Thyroid gland (tissue), 4 donors: ENCODE measurements around the gene NT5C. TPM values are rescaled to one million over a fixed set of nuclear protein-coding genes. Genes with fewer than 3 reads are reported as not detected.

Experiments used
- DNase-seq, 2 donors: peaks; one replicate each; pipeline ENCODE4 v3.0.0-alpha.2; 2019
- H3K27ac ChIP-seq, 3 donors: fragments of 200-600 bp; sonication (generic); 1 replicate in 2 of 3; 2 replicates in 1 of 3; pipeline ENCODE4 v1.5.1; 2016 to 2019; ENCODE audit warnings: mild to moderate bottlenecking in 1 of 3, moderate library complexity in 1 of 3
- H3K27me3 ChIP-seq: fragments of 200-600 bp; sonication (generic); one replicate; pipeline ENCODE4 v1.5.1; 2019
- H3K36me3 ChIP-seq, 2 donors: fragments of 200-600 bp; sonication (generic); one replicate each; pipeline ENCODE4 v1.5.1; 2016 to 2019
- H3K4me1 ChIP-seq, 2 donors: fragments of 200-600 bp; sonication (generic); one replicate each; pipeline ENCODE4 v1.5.1; 2017 to 2019
- H3K4me3 ChIP-seq, 3 donors: fragments of 200-600 bp; sonication (generic); replicated peaks in 1 of 3; 1 replicate in 2 of 3; 2 replicates in 1 of 3; pipeline ENCODE4 v1.5.1; 2016; ENCODE audit warnings: mild to moderate bottlenecking in 1 of 3
- H3K9me3 ChIP-seq: fragments of 200-600 bp; sonication (generic); one replicate; pipeline ENCODE4 v1.5.1; 2017
- CTCF ChIP-seq, 6 experiments: fragments of 200-600 bp in 3 of 6; fragments of 450-650 bp in 3 of 6; sonication (generic) in 3 of 6; IDR thresholded peaks; one replicate each; pipeline ENCODE4 v1.5.1; 2016 to 2019; ENCODE audit warnings: antibody characterized with exemption in 6 of 6, mild to moderate bottlenecking in 2 of 6, inconsistent platforms in 1 of 6, moderate library complexity in 1 of 6
- POLR2A ChIP-seq, 2 donors: fragments of 450-650 bp; IDR thresholded peaks; one replicate each; pipeline ENCODE4 v1.6.1; 2017; ENCODE audit warnings: antibody characterized with exemption in 2 of 2, mild to moderate bottlenecking in 2 of 2, moderate library complexity in 1 of 2
- WGBS, 2 donors: methylation state at CpG; one replicate each; pipeline ENCODE4 v1.1.5; 2017; 5-methylcytosine and 5-hydroxymethylcytosine counted together
- intact Hi-C: fragments of 100-400 bp; cut with DNase I; formaldehyde crosslinking; loops from one replicate; pipeline ENCODE4 v1.15.1; 2023
- total RNA-seq, 4 donors: library from RNA; depleted of rRNA; stranded (reverse); fragments of >200 nt; gene quantifications; one replicate each; pipeline ENCODE4 v1.2.3, GENCODE V29; 2016

The NT5C gene
- total RNA-seq, 4 donors from 2014 or later, result 84.7 to 203 (median 107) TPM

GRCh38 chr17:75110234-75110937 lies 21.2 kb downstream of the NT5C start:
- TF ChIP-seq CTCF (IDR thresholded peaks at IDR 0.05) (no peak), POLR2A (IDR thresholded peaks at IDR 0.05) (no peak)
- 27 to 43% methylated on average over 21 to 31 of the region's 40 CpGs for WGBS, 2 donors
- Histone ChIP-seq H3K27ac (peak overlapping the region; percentile 56 to 76 (median 65)), H3K27me3 (no peaks in the 10 kb centered on the region), H3K9me3 (no peaks in the 10 kb centered on the region), H3K4me3 (peak overlapping the region; percentile 47 to 74 (median 66)), H3K4me1 (peaks cover 22 to 50% of the 10 kb centered on the region in 2 donors), H3K36me3 (no peaks in the 10 kb centered on the region)
- intact Hi-C loops, result loop anchor here (5.0 kb wide), 3 partner anchors 48 to 148 kb away; partner anchors contain the start of gene SUMO2
- DNase-seq, result peak; percentile 30 to 31

GRCh38 chr17:75109407-75110233 lies 21.9 kb downstream of the NT5C start, which contains the start of gene ARMC7:
Gene ARMC7, plus strand, starts transcription at chr17:75109969. Its CDS starts 320 bp downstream, at chr17:75110289.
- TF ChIP-seq CTCF (IDR thresholded peaks at IDR 0.05) (peak in 1 of 6 experiments; percentile 5), POLR2A (IDR thresholded peaks at IDR 0.05) (peak in 1 of 2 donors; percentile 85)
- no peaks in the 10 kb centered on the region for H3K27me3 ChIP-seq
- no peaks in the 10 kb centered on the region for H3K9me3 ChIP-seq
- peaks cover 22 to 50% of the 10 kb centered on the region in 2 donors for H3K4me1 ChIP-seq
- H3K4me3 ChIP-seq, result peak within 1 kb of the TSS; percentile 47 to 74 (median 66)
- WGBS, 2 donors, result 0 to 1% methylated on average over 4 to 9 of the region's 68 CpGs
- DNase-seq, result peak; percentile 92 to 93
- H3K27ac ChIP-seq, result peak within 1 kb of the TSS; percentile 56 to 76 (median 65)
- no peaks in the 10 kb centered on the region for H3K36me3 ChIP-seq
- intact Hi-C loops, result loop anchor here (5.0 kb wide), 3 partner anchors 47 to 147 kb away; partner anchors contain the start of gene SUMO2

GRCh38 chr17:75109046-75109406 lies 22.5 kb downstream of the NT5C start:
- no peaks in the 10 kb centered on the region for H3K27me3 ChIP-seq
- DNase-seq, result no peak
- H3K4me1 ChIP-seq, result peaks cover 22 to 52% of the 10 kb centered on the region in 2 donors
- H3K27ac ChIP-seq, result peak overlapping the region in 1 of 3 donors; percentile 76
- H3K36me3 ChIP-seq, result no peaks in the 10 kb centered on the region
- peak overlapping the region in 1 of 3 donors; percentile 66 for H3K4me3 ChIP-seq
- H3K9me3 ChIP-seq, result no peaks in the 10 kb centered on the region
- intact Hi-C loops, result no loop called here
- TF ChIP-seq POLR2A (IDR thresholded peaks at IDR 0.05), result no peak
- TF ChIP-seq CTCF (IDR thresholded peaks at IDR 0.05), result no peak
- WGBS, 2 donors, result 19 to 29% methylated on average over 16 of the region's 22 CpGs

GRCh38 chr17:75108193-75108592 lies 23.3 kb downstream of the NT5C start:
- H3K9me3 ChIP-seq, result no peaks in the 10 kb centered on the region
- no peak for DNase-seq
- no peaks in the 10 kb centered on the region for H3K36me3 ChIP-seq
- WGBS, 2 donors, result 91 to 100% methylated on average over 2 of the region's 2 CpGs
- TF ChIP-seq CTCF (IDR thresholded peaks at IDR 0.05) (no peak), POLR2A (IDR thresholded peaks at IDR 0.05) (no peak)
- H3K4me1 ChIP-seq, result peaks cover 23 to 55% of the 10 kb centered on the region in 2 donors
- H3K27me3 ChIP-seq, result no peaks in the 10 kb centered on the region
- intact Hi-C loops, result no loop called here
- H3K27ac ChIP-seq, result no peak overlapping the region
- H3K4me3 ChIP-seq, result no peak overlapping the region
